ENCODE data around the gene RASGRP2.

GRCh38 chr11:64695548-64695947 lies 48.4 kb downstream of the RASGRP2 start:
- TF ChIP-seq CTCF (IDR thresholded peaks at IDR 0.05) (no peak), POLR2A (IDR thresholded peaks at IDR 0.05) (no peak)
